HG02623 (cell line): ENCODE data around the gene SLC9A1.
"Not testable (repeated sequence)": the region's sequence is repeated elsewhere in the genome, so short reads cannot be mapped to it uniquely, and the experiment has no call there.

ENCODE experiments used
- ATAC-seq: cut with Tn5 transposase; IDR thresholded peaks from one replicate; pipeline ENCODE4 v1.9.1; 2021; ENCODE audit warnings: moderate library complexity; ENCODE audit not compliant: unreplicated experiment

Gene SLC9A1

GRCh38 chr1:27154991-27155781 lies at the start of gene SLC9A1:
TSS of gene SLC9A1 (minus strand) at chr1:27155125. CDS start at chr1:27154334, 791 bp downstream.
- peak; percentile 87 for ATAC-seq

GRCh38 chr1:27203946-27204345 lies 49.0 kb upstream of the SLC9A1 start:
- no peak for ATAC-seq

- ATAC-seq = no peak
Observed at GRCh38 chr1:27201295-27201694, 46.4 kb upstream of the SLC9A1 start.

GRCh38 chr1:27193194-27193593 lies 38.3 kb upstream of the SLC9A1 start:
- no peak for ATAC-seq

GRCh38 chr1:27192039-27192529 lies 37.2 kb upstream of the SLC9A1 start:
- no peak for ATAC-seq

- ATAC-seq = not testable (repeated sequence)
Observed at GRCh38 chr1:27184665-27185064, 29.7 kb upstream of the SLC9A1 start.

GRCh38 chr1:27179979-27180378 lies 25.1 kb upstream of the SLC9A1 start:
- no peak for ATAC-seq

GRCh38 chr1:27179379-27179778 lies 24.5 kb upstream of the SLC9A1 start:
- ATAC-seq = no peak

- no peak for ATAC-seq
Observed at GRCh38 chr1:27176954-27177353, 22.0 kb upstream of the SLC9A1 start.

GRCh38 chr1:27176323-27176722 lies 21.4 kb upstream of the SLC9A1 start:
- ATAC-seq = no peak

- ATAC-seq = not testable (repeated sequence)
Observed at GRCh38 chr1:27172992-27173391, 18.1 kb upstream of the SLC9A1 start.

- ATAC-seq = no peak
Observed at GRCh38 chr1:27166929-27167328, 12.0 kb upstream of the SLC9A1 start.

- ATAC-seq = no peak
Observed at GRCh38 chr1:27166351-27166802, 11.5 kb upstream of the SLC9A1 start.

GRCh38 chr1:27163093-27163492 lies 8.2 kb upstream of the SLC9A1 start:
- ATAC-seq = no peak

GRCh38 chr1:27162090-27162489 lies 7.2 kb upstream of the SLC9A1 start:
- ATAC-seq = no peak

GRCh38 chr1:27161594-27161993 lies 6.7 kb upstream of the SLC9A1 start:
- ATAC-seq = no peak

- no peak for ATAC-seq
Observed at GRCh38 chr1:27157194-27157593, 2.3 kb upstream of the SLC9A1 start.

- no peak for ATAC-seq
Observed at GRCh38 chr1:27154469-27154990, 395 bp downstream of the SLC9A1 start.

GRCh38 chr1:27153927-27154358 lies 982 bp downstream of the SLC9A1 start:
- ATAC-seq = no peak

- no peak for ATAC-seq
Observed at GRCh38 chr1:27153549-27153886, 1.4 kb downstream of the SLC9A1 start.

- no peak for ATAC-seq
Observed at GRCh38 chr1:27152829-27153548, 1.9 kb downstream of the SLC9A1 start.
